Activated naive CD8-positive, alpha-beta T cell treated with anti-CD3 and anti-CD28 coated beads for 36 hours (primary cell): Measurements from ENCODE around the gene ELP5. TPM values are rescaled to one million over a fixed set of nuclear protein-coding genes. Genes with fewer than 3 reads are reported as not detected.

ENCODE experiments used
- DNase-seq: peaks from one replicate; pipeline ENCODE4 v3.0.0; 2021
- H3K27ac Mint-ChIP-seq: one replicate; pipeline ENCODE4 v1.8.0; 2022; ENCODE audit warnings: mild to moderate bottlenecking, moderate library complexity, mixed read lengths
- H3K27me3 Mint-ChIP-seq: one replicate; pipeline ENCODE4 v1.8.0; 2022; ENCODE audit warnings: mild to moderate bottlenecking, mixed read lengths
- H3K36me3 Mint-ChIP-seq: one replicate; pipeline ENCODE4 v1.8.0; 2021; ENCODE audit warnings: mild to moderate bottlenecking, mixed read lengths
- H3K4me1 Mint-ChIP-seq: one replicate; pipeline ENCODE4 v1.8.0; 2021; ENCODE audit warnings: mixed read lengths
- H3K4me3 Mint-ChIP-seq: one replicate; pipeline ENCODE4 v1.8.0; 2022; ENCODE audit warnings: mild to moderate bottlenecking, moderate library complexity, mixed read lengths
- H3K9me3 Mint-ChIP-seq: one replicate; pipeline ENCODE4 v1.8.0; 2022; ENCODE audit warnings: mixed read lengths
- total RNA-seq, 2 experiments: library from RNA; stranded (reverse); gene quantifications; one replicate each; pipeline ENCODE4 v1.2.3, GENCODE V29; 2021

ELP5 gene
- total RNA-seq, 2 experiments from 2014 or later: 99.0 to 110 TPM

- no peak for DNase-seq
- Mint-ChIP-seq H3K4me3 (no peak overlapping the region), H3K9me3 (no peaks in the 10 kb centered on the region), H3K27ac (no peak overlapping the region), H3K4me1 (peaks cover 31% of the 10 kb centered on the region), H3K36me3 (peaks cover 22% of the 10 kb centered on the region), H3K27me3 (no peaks in the 10 kb centered on the region)
Measured at GRCh38 chr17:7224110-7224509, 27.9 kb upstream of the ELP5 start.

GRCh38 chr17:7224661-7225111 lies 27.3 kb upstream of the ELP5 start:
- no peaks in the 10 kb centered on the region for H3K9me3 Mint-ChIP-seq
- H3K27ac Mint-ChIP-seq: no peak overlapping the region
- no peaks in the 10 kb centered on the region for H3K27me3 Mint-ChIP-seq
- peaks cover 27% of the 10 kb centered on the region for H3K36me3 Mint-ChIP-seq
- DNase-seq: no peak
- H3K4me3 Mint-ChIP-seq: no peak overlapping the region
- peaks cover 28% of the 10 kb centered on the region for H3K4me1 Mint-ChIP-seq

GRCh38 chr17:7225711-7226331 lies 26.2 kb upstream of the ELP5 start:
- H3K36me3 Mint-ChIP-seq: peaks cover 21% of the 10 kb centered on the region
- no peak overlapping the region for H3K27ac Mint-ChIP-seq
- H3K27me3 Mint-ChIP-seq: no peaks in the 10 kb centered on the region
- DNase-seq: no peak
- H3K4me3 Mint-ChIP-seq: no peak overlapping the region
- H3K9me3 Mint-ChIP-seq: no peaks in the 10 kb centered on the region
- peaks cover 23% of the 10 kb centered on the region for H3K4me1 Mint-ChIP-seq

- Mint-ChIP-seq H3K4me1 (peaks cover 18% of the 10 kb centered on the region), H3K36me3 (peaks cover 14% of the 10 kb centered on the region), H3K27me3 (no peaks in the 10 kb centered on the region), H3K9me3 (no peaks in the 10 kb centered on the region), H3K4me3 (no peak overlapping the region), H3K27ac (peak overlapping the region; percentile 29)
- DNase-seq: no peak
Measured at GRCh38 chr17:7226721-7227710, 25.0 kb upstream of the ELP5 start.

GRCh38 chr17:7228920-7229319 lies 23.1 kb upstream of the ELP5 start:
- H3K27ac Mint-ChIP-seq: peak overlapping the region; percentile 28
- H3K9me3 Mint-ChIP-seq: no peaks in the 10 kb centered on the region
- DNase-seq: no peak
- peaks cover 22% of the 10 kb centered on the region for H3K36me3 Mint-ChIP-seq
- H3K27me3 Mint-ChIP-seq: no peaks in the 10 kb centered on the region
- peaks cover 26% of the 10 kb centered on the region for H3K4me1 Mint-ChIP-seq
- H3K4me3 Mint-ChIP-seq: no peak overlapping the region

GRCh38 chr17:7229504-7229903 lies 22.5 kb upstream of the ELP5 start:
- no peak overlapping the region for H3K27ac Mint-ChIP-seq
- no peak for DNase-seq
- no peak overlapping the region for H3K4me3 Mint-ChIP-seq
- no peaks in the 10 kb centered on the region for H3K27me3 Mint-ChIP-seq
- no peaks in the 10 kb centered on the region for H3K9me3 Mint-ChIP-seq
- peaks cover 28% of the 10 kb centered on the region for H3K4me1 Mint-ChIP-seq
- H3K36me3 Mint-ChIP-seq: peaks cover 23% of the 10 kb centered on the region

GRCh38 chr17:7232114-7232513 lies 19.9 kb upstream of the ELP5 start:
- Mint-ChIP-seq H3K27ac (no peak overlapping the region), H3K9me3 (no peaks in the 10 kb centered on the region)

GRCh38 chr17:7233701-7234082 lies 18.3 kb upstream of the ELP5 start:
- Mint-ChIP-seq H3K4me1 (peaks cover 46% of the 10 kb centered on the region), H3K27ac (peak overlapping the region; percentile 96), H3K4me3 (peak overlapping the region; percentile 99), H3K27me3 (no peaks in the 10 kb centered on the region), H3K36me3 (peaks cover 39% of the 10 kb centered on the region), H3K9me3 (no peaks in the 10 kb centered on the region)
- DNase-seq: no peak

More at GRCh38 chr17:7232114-7232513, 19.9 kb upstream of the ELP5 start:
- peak overlapping the region; percentile 99 for H3K4me3 Mint-ChIP-seq
- peaks cover 41% of the 10 kb centered on the region for H3K36me3 Mint-ChIP-seq
- peaks cover 50% of the 10 kb centered on the region for H3K4me1 Mint-ChIP-seq
- H3K27me3 Mint-ChIP-seq: no peaks in the 10 kb centered on the region
- DNase-seq: no peak

- H3K27ac Mint-ChIP-seq: peak within 1 kb of the TSS; percentile 96
- DNase-seq: peak; percentile 95
- H3K9me3 Mint-ChIP-seq: no peaks in the 10 kb centered on the region
- no peaks in the 10 kb centered on the region for H3K27me3 Mint-ChIP-seq
- H3K4me1 Mint-ChIP-seq: peaks cover 45% of the 10 kb centered on the region
- H3K4me3 Mint-ChIP-seq: peak within 1 kb of the TSS; percentile 99
- H3K36me3 Mint-ChIP-seq: peaks cover 35% of the 10 kb centered on the region
Measured at GRCh38 chr17:7234083-7234951, 17.7 kb upstream of the ELP5 start, which contains the start of gene DVL2. DVL2 (minus strand) TSS chr17:7234517; CDS start chr17:7234262, 255 bp downstream.

GRCh38 chr17:7235693-7236665 lies 16.0 kb upstream of the ELP5 start:
- H3K27ac Mint-ChIP-seq: peak overlapping the region; percentile 65
- peaks cover 35% of the 10 kb centered on the region for H3K36me3 Mint-ChIP-seq
- no peaks in the 10 kb centered on the region for H3K9me3 Mint-ChIP-seq
- peak overlapping the region; percentile 99 for H3K4me3 Mint-ChIP-seq
- no peaks in the 10 kb centered on the region for H3K27me3 Mint-ChIP-seq
- no peak for DNase-seq
- peaks cover 54% of the 10 kb centered on the region for H3K4me1 Mint-ChIP-seq

GRCh38 chr17:7236808-7237207 lies 15.2 kb upstream of the ELP5 start:
- Mint-ChIP-seq H3K27me3 (no peaks in the 10 kb centered on the region), H3K27ac (peak overlapping the region; percentile 97), H3K4me1 (peaks cover 61% of the 10 kb centered on the region), H3K4me3 (peak overlapping the region; percentile 98), H3K36me3 (peaks cover 35% of the 10 kb centered on the region), H3K9me3 (no peaks in the 10 kb centered on the region)
- DNase-seq: no peak

- no peaks in the 10 kb centered on the region for H3K9me3 Mint-ChIP-seq
- no peaks in the 10 kb centered on the region for H3K27me3 Mint-ChIP-seq
- no peak for DNase-seq
- H3K4me3 Mint-ChIP-seq: peak overlapping the region; percentile 98
- H3K4me1 Mint-ChIP-seq: peaks cover 58% of the 10 kb centered on the region
- H3K27ac Mint-ChIP-seq: peak overlapping the region; percentile 97
- H3K36me3 Mint-ChIP-seq: peaks cover 39% of the 10 kb centered on the region
Measured at GRCh38 chr17:7237266-7237760, 14.7 kb upstream of the ELP5 start.

- Mint-ChIP-seq H3K4me1 (peaks cover 58% of the 10 kb centered on the region), H3K9me3 (no peaks in the 10 kb centered on the region), H3K27ac (peak overlapping the region; percentile 97), H3K36me3 (peaks cover 39% of the 10 kb centered on the region), H3K4me3 (peak overlapping the region; percentile 98), H3K27me3 (peaks cover 3% of the 10 kb centered on the region)
- DNase-seq: peak; percentile 84
Measured at GRCh38 chr17:7237761-7238419, 14.1 kb upstream of the ELP5 start.
